Activated CD4-positive, alpha-beta T cell treated with anti-CD3 and anti-CD28 coated beads, Interleukin-2, amount 50 U/mL, for 4 hours (primary cell): ENCODE measurements around the gene RNF13.

Experiments used
- DNase-seq, 2 experiments: peaks; one replicate each; pipeline ENCODE4 v3.0.0-alpha.2; 2020

The RNF13 gene

GRCh38 chr3:149812606-149813366 is at the start of gene RNF13:
RNF13 (plus strand) TSS chr3:149813215; CDS start chr3:149846027, 32,812 bp downstream.
- peak; percentile 91 to 92 for DNase-seq

- no peak for DNase-seq
These were observed 49.3 kb upstream of the RNF13 start for GRCh38 chr3:149763565-149764195.

GRCh38 chr3:149764302-149764701 is 48.7 kb upstream of the RNF13 start:
- DNase-seq = no peak

GRCh38 chr3:149765762-149766334 is 47.2 kb upstream of the RNF13 start:
- no peak for DNase-seq

GRCh38 chr3:149767720-149768119 is 45.3 kb upstream of the RNF13 start:
- DNase-seq = no peak

GRCh38 chr3:149768704-149769103 is 44.3 kb upstream of the RNF13 start:
- no peak for DNase-seq

GRCh38 chr3:149770246-149770645 is 42.8 kb upstream of the RNF13 start:
- no peak for DNase-seq

GRCh38 chr3:149771652-149772271 is 41.3 kb upstream of the RNF13 start:
- peak; percentile 5 to 12 for DNase-seq

- DNase-seq = no peak
These were observed 40.2 kb upstream of the RNF13 start for GRCh38 chr3:149772861-149773260.

- DNase-seq = no peak
These were observed 36.8 kb upstream of the RNF13 start for GRCh38 chr3:149776170-149776569.

- DNase-seq = no peak
These were observed 35.4 kb upstream of the RNF13 start for GRCh38 chr3:149777414-149778214.

GRCh38 chr3:149781211-149781610 is 31.8 kb upstream of the RNF13 start:
- no peak for DNase-seq

- no peak for DNase-seq
These were observed 31.3 kb upstream of the RNF13 start for GRCh38 chr3:149781741-149782140.

GRCh38 chr3:149783576-149783975 is 29.4 kb upstream of the RNF13 start:
- no peak for DNase-seq

GRCh38 chr3:149784064-149784704 is 28.8 kb upstream of the RNF13 start:
- no peak for DNase-seq

GRCh38 chr3:149790268-149790667 is 22.7 kb upstream of the RNF13 start:
- no peak for DNase-seq

- DNase-seq = no peak
These were observed 22.3 kb upstream of the RNF13 start for GRCh38 chr3:149790698-149791097.

GRCh38 chr3:149792452-149793270 is 20.4 kb upstream of the RNF13 start, which contains the start of gene ANKUB1:
ANKUB1 (minus strand) TSS chr3:149792554; CDS start chr3:149792366, 188 bp downstream.
- DNase-seq = no peak

- DNase-seq = no peak
These were observed 17.0 kb upstream of the RNF13 start for GRCh38 chr3:149796026-149796425.

- no peak for DNase-seq
These were observed 12.3 kb upstream of the RNF13 start for GRCh38 chr3:149800693-149801092.

- no peak for DNase-seq
These were observed 11.8 kb upstream of the RNF13 start for GRCh38 chr3:149801195-149801594.
